GM18909 (cell line): Measurements from ENCODE around the gene PDX1.

Source experiments
- ATAC-seq: cut with Tn5 transposase; IDR thresholded peaks from one replicate; pipeline ENCODE4 v1.9.1; 2021; ENCODE audit warnings: mild to moderate bottlenecking; ENCODE audit not compliant: unreplicated experiment, poor library complexity

The PDX1 gene

GRCh38 chr13:27919934-27920676, at the start of gene PDX1:
Gene PDX1, plus strand, starts transcription at chr13:27920000. Its CDS starts 139 bp downstream, at chr13:27920139.
- no peak for ATAC-seq

GRCh38 chr13:27878274-27878673, 41.5 kb upstream of the PDX1 start:
- no peak for ATAC-seq

- ATAC-seq: no peak
These were observed 30.3 kb upstream of the PDX1 start for GRCh38 chr13:27889471-27889870.

- ATAC-seq: no peak
These were observed 23.1 kb upstream of the PDX1 start for GRCh38 chr13:27896726-27897125.

GRCh38 chr13:27904719-27905118, 15.1 kb upstream of the PDX1 start:
- no peak for ATAC-seq

- no peak for ATAC-seq
These were observed 14.2 kb upstream of the PDX1 start for GRCh38 chr13:27905650-27906049.

GRCh38 chr13:27907121-27907787, 12.5 kb upstream of the PDX1 start:
- ATAC-seq: no peak

- ATAC-seq: no peak
These were observed 10.4 kb upstream of the PDX1 start for GRCh38 chr13:27909378-27909777.

- ATAC-seq: no peak
These were observed 8.3 kb upstream of the PDX1 start for GRCh38 chr13:27911521-27911920.

- ATAC-seq: no peak
These were observed 6.6 kb upstream of the PDX1 start for GRCh38 chr13:27913160-27913559.

- no peak for ATAC-seq
These were observed 4.2 kb upstream of the PDX1 start for GRCh38 chr13:27915301-27916207.

GRCh38 chr13:27917121-27917947, 2.5 kb upstream of the PDX1 start:
- ATAC-seq: no peak

- ATAC-seq: no peak
These were observed 1.5 kb upstream of the PDX1 start for GRCh38 chr13:27918041-27918917.

GRCh38 chr13:27918918-27919658, 712 bp upstream of the PDX1 start:
- no peak for ATAC-seq

GRCh38 chr13:27919659-27919933, 204 bp upstream of the PDX1 start:
- no peak for ATAC-seq

- ATAC-seq: no peak
These were observed 1.0 kb downstream of the PDX1 start for GRCh38 chr13:27920677-27921420.

- ATAC-seq: no peak
These were observed 1.7 kb downstream of the PDX1 start for GRCh38 chr13:27921421-27921960.
